Measurements from ENCODE around the gene TPSG1.
"Not testable (repeated sequence)": the region's sequence is repeated elsewhere in the genome, so short reads cannot be mapped to it uniquely, and the experiment has no call there.

The TPSG1 gene

DNA sequence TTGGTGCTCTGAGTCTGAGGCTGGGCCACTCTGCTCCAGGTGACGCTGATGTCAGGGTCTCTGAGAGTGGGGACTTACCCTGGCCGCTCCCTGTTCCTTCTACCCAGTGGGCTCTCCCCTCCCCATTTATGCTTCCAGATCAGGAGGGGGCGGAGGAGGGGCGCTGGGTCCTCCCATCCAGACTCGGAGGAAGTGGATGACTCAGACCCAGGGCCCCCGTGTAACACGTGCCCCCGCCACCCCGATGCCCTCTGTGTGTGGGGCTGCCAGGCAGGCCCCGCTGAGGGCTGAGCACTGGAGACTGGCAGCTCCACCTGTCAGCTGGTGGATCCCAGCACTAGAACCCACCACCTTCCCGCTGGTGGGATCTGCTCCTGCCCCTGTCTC is 5.0 kb upstream of the TPSG1 start, which contains the start of gene TPSB2:
Gene TPSB2 (minus strand): TSS at position 101 of the 387 bp plus-strand sequence. CDS start 233 bp downstream, outside the sequence.
- not testable (repeated sequence) for DNase-seq

DNA sequence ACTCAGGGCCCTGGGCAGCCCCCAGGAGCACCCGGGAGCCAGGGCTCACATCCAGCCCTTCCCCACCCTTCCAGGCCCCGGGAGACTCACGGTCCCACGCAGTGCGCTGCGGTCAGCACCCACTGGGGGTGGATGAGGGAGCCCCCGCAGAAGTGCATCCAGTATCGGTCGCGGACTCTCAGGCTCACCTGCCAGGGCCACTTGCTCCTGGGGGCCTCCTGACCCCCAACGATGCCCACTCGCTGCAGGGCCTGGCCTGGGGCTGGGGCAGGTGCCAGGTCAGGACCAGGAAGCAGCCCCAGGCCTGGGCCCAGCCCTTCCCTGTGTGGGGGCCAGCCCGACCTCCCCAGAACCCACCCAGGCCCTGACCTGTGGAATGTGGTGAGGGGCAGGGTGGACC is 4.4 kb upstream of the TPSG1 start:
- DNase-seq: not testable (repeated sequence)

DNA sequence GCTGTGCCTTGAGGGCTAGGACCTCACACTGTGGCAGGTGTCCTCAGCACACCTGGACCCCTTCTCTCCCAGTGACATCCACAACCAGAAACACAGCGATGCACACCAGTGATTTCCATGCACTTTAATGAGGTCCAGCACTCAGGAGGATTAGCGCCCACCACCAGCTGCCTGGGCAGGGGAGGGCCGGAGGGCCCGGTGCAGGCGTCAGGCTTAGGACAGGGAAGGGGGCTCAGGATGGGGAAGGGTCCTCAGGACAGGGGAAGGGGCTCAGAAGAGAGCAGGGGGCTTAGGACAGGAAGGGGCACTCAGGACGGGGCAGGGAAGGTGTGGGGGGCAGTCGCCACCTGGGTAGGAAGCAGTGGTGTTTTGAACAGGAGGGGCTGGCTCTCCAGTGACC is 3.2 kb upstream of the TPSG1 start:
- DNase-seq: not testable (repeated sequence)

DNA sequence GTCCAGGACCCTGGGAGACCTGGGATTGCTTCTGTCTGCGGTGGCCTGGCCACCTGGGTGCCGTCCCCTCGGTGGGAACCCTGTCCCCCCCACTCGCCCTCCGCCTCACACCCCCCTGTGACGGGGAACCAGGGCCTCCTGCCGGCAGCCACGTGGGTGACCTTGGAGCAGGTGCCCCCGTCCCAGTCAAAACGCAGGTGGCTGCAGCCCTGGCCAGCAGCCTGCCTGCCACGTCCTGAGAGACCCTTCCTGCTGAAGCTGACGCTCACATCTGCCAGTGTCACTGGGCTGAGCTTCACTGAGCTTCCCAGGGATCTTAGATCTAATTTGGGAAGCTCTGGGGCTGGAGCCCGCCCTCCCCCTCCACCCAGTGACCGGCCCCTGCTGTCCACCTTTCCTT is 1.6 kb upstream of the TPSG1 start:
- not testable (repeated sequence) for DNase-seq

GRCh38 chr16:1225728-1226311 is 752 bp upstream of the TPSG1 start:
- DNase-seq: not testable (repeated sequence)

DNA sequence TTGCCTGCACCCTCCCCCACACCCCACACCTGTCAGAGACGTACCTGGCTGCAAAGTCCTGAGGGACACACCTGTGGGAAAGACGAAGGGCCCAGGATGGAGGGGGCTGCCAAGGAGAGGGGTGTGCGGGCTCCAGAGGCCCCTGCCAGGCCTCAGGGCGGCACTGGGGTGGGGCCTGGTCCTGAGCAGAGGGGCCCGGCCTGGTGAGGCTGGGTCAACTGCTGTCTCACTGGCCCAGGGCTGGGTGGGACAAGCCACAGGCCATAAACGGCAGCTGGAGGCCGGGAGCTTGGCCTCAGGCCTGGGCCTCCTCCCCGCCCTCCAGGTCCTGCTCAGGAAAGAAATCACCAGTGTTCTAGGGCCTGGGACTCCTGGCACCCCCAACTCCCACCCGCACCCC is 510 bp downstream of the TPSG1 start:
- no peak for DNase-seq

GRCh38 chr16:1223355-1224214 is 1.5 kb downstream of the TPSG1 start:
- no peak for DNase-seq

- DNase-seq: no peak
Measured at GRCh38 chr16:1222553-1223354, 2.3 kb downstream of the TPSG1 start.

DNA sequence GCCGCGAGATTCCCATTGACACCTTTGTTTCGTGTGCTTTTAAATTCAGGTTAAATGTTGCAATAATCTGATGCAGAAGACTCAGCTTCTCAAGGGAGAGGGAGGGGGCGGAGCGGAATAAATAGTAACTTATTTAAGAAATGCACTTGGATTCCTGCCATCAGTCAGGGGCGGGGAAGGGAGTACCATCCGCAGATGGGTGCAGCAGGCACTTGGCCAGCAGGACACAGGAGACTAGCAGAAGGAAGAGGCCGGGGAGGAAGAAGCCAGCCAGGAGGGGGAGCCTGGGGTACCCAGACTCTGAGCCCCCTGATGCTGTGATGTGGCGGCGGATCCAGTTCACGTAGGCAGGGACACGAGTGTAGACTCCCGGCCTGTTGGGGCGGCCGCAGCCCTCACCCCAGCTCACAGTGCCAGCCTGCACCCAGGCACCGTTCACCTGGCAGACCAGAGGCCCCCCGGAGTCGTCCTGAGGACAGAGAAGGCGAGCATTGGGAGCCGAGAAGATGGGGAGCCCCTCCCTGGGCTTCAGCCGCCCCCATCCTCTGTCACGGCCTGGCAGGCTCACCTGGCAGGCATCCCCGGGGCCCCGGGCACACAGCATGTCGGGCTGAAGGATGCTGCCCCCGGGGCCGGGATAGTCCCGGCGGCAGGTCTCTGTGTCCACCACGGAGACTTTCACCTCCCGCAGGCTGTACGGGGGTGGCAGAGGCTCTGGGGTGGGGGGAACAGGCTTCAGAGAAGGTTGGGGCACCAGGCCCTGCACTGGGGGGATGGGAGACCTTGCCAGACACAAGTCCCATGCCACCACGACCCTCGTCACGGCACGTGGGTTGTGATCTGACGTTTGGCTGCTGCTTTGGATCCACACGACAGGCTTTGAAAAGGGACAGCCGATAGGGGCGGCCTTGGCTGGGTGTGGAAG is 3.2 kb downstream of the TPSG1 start:
- no peak for DNase-seq

DNA sequence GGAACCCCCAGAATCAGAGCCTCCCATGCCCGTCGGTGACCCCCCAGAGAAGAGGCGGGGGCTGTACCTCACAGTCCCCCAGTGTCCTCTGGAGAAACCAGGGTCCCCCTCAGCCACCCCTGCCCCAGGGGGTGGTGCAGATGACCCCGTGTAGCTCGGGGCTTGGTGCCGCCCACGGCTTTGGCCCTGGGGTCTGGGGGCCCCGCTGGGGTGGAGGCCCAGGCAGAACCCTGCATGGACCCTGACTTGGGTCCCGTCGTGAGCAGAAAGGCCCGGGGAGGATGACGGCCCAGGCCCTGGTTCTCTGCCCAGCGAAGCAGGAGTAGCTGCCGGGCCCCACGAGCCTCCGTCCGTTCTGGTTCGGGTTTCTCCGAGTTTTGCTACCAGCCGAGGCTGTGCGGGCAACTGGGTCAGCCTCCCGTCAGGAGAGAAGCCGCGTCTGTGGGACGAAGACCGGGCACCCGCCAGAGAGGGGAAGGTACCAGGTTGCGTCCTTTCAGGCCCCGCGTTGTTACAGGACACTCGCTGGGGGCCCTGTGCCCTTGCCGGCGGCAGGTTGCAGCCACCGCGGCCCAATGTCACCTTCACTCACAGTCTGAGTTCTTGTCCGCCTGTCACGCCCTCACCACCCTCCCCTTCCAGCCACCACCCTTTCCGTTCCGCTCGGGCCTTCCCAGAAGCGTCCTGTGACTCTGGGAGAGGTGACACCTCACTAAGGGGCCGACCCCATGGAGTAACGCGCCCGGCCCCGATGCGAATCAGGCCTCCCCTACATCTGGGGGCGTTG is 4.0 kb downstream of the TPSG1 start:
- no peak for DNase-seq

GRCh38 chr16:1220098-1220728 is 4.9 kb downstream of the TPSG1 start:
- no peak for DNase-seq

DNA sequence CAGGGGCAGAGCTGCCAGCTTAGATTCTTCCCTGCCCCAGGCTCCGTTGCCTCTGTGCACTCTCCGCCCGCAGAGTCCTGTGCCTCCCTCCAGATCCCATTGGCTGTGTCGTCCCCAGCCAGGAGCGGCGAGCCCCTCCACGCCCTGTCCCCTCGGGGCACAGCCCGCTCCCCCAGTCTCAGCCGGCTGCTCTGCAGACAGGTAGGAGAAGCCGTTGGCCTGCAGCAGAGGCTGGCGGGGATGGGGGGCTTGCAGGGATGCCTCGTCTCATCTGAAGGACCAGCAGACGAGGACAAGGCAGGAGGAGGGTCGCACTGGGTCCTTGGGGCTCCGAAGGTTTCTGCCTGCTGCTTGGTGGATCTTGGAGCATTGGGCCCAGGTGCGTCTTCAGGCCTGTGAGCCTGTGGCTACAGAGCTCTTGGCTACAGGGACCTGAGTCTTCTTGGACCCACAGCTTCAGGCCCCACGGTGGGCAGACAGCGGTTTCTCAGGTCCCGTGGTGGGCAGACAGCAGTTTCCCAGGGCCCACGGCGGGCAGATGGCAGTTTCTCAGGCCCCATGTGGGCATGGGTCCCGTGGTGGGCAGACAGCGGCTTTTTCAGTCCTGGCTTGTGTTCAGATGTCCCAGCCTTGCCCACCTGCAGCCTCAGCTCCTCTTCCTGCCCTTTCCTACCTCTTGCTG is 6.0 kb downstream of the TPSG1 start:
- DNase-seq: no peak

DNA sequence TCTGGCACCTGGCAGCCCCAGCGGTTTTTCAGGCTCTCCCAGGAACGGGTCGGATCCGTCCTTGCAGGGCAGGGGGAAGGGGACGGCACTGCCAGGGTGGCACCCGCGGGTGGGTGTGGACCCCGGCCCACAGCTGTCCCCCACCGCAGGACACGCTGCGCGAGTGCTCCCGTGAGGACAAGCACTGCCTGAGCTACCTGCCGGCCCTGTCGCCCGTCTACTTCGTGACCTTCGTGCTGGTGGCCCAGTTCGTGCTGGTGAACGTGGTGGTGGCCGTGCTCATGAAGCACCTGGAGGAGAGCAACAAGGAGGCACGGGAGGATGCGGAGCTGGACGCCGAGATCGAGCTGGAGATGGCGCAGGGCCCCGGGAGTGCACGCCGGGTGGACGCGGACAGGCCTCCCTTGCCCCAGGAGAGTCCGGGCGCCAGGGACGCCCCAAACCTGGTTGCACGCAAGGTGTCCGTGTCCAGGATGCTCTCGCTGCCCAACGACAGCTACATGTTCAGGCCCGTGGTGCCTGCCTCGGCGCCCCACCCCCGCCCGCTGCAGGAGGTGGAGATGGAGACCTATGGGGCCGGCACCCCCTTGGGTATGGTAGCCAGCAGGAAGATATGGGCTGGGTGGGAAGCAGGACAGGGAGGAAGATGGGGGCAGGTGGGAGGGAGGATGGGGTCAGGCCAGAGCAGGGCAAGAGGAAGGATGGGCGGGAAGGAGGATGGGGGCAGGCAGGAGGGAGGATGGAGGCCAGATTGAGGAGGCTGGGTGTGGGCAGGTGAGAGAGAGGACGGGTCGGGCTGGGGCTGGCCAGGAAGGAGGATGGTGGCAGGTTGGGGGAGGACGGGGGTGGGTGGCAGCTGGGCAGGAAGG is 6.8 kb downstream of the TPSG1 start:
- no peak for DNase-seq

DNA sequence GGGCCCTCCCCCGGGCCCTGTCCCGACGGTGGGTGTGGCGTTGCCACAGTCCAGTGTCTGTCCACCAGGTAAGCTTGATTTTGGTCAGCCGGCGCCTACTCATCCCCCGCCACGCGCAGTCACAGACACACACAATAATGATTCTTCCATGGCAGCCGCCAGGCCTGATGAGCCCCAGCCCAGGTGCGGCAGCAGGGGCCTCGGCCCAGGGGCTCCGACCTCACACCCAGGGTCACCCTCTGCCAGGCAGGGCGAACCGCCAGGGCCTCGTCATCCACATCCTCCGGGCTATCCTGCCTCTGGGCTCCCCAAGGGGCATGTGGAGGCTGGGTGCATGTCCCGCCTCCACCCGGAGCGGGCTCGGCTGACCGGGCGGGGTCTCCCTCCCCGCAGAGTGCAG is 7.5 kb downstream of the TPSG1 start:
- no peak for DNase-seq

DNA sequence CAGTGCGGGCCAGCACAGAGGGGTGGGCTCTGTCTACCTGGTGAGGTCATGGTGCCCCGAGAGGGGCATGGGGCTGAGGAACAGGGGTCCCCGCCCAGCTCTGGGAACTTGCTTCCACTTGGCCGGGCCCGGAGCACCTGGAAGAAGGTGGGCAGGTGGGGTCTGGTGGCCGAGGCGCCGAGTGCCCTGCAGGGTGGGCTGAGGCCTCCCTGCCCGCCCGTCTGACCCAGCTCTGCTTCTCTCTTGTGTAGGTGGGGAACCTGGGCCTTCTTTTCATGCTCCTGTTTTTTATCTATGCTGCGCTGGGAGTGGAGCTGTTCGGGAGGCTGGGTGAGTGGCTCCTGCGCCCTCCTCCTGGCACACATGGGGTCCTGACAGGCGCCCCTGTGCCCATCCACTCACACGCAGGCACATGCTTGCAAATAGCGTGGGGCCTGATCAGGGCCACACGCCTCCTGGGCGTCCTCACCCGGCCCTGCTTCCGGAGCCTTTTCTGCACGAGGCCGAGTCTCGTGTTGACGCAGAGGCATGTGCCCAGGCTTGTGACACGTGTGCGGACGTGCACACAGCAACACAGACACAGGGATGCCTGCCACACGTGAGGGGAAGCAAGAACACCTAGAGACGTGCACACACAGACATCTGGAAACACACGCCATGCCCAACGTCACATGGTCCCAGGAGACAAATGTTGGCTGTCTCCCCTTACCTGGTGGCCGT is 8.2 kb downstream of the TPSG1 start:
- no peak for DNase-seq

- DNase-seq: no peak
Measured at GRCh38 chr16:1216296-1216619, 8.8 kb downstream of the TPSG1 start.

GRCh38 chr16:1215574-1216295 is 9.3 kb downstream of the TPSG1 start:
- no peak for DNase-seq

GRCh38 chr16:1214719-1215118 is 10.3 kb downstream of the TPSG1 start:
- DNase-seq: no peak
